SK-N-SH (cell line): ENCODE results near the gene TRABD2A. TPM values are rescaled to one million over a fixed set of nuclear protein-coding genes. Genes with fewer than 3 reads are reported as not detected.

Experiments
- CTCF ChIA-PET: fragments of 300-600, 350-600 bp; formaldehyde crosslinking; extraction: SDS; loops from one replicate; lab custom pipeline; 2021; lab: Yijun Ruan, JAX
- POLR2A ChIA-PET: fragments of 350-600 bp; sonication (Branson Sonifier 250); formaldehyde crosslinking; extraction: SDS; loops from one replicate; lab custom pipeline; 2020; ENCODE audit warnings: antibody characterized with exemption, inconsistent platforms; lab: Yijun Ruan, JAX
- DNase-seq: peaks from one replicate; pipeline ENCODE4 v3.0.0; 2012
- H2AFZ ChIP-seq: fragments of 200-600 bp; sonication (generic); 2 replicates; pipeline ENCODE4 v1.8.1; 2016; ENCODE audit warnings: antibody characterized with exemption, mild to moderate bottlenecking, low read depth
- H3F3A ChIP-seq: fragments of 200-600 bp; sonication (generic); replicated peaks from 2 replicates; pipeline ENCODE3; 2016; ENCODE audit warnings: antibody characterized with exemption, mild to moderate bottlenecking; ENCODE audit not compliant: insufficient read depth
- H3K27ac ChIP-seq, 2 experiments: fragments of 200-500 bp in 1 of 2; fragments of 200-600 bp in 1 of 2; sonication (Bioruptor generic) in 1 of 2; sonication (generic), shearing (Covaris generic) in 1 of 2; 2 replicates each; pipeline versions ENCODE4 v1.5.1 to v1.6.1; 2014 to 2016; ENCODE audit warnings: low read depth in 2 of 2, inconsistent platforms in 1 of 2, low read length in 1 of 2, mild to moderate bottlenecking in 1 of 2, mixed read lengths in 1 of 2
- H3K27me3 ChIP-seq: fragments of 200-600 bp; sonication (generic), shearing (Covaris generic); 2 replicates; pipeline ENCODE4 v1.6.1; 2016; ENCODE audit warnings: mixed run types; ENCODE audit not compliant: insufficient read depth
- H3K36me3 ChIP-seq, 2 experiments: fragments of 200-500 bp in 1 of 2; fragments of 200-600 bp in 1 of 2; sonication (Bioruptor generic) in 1 of 2; sonication (generic) in 1 of 2; replicated peaks in 1 of 2; 2 replicates each; pipeline versions ENCODE3 to v1.5.1; 2014 to 2016; ENCODE audit warnings: low read length in 1 of 2, mild to moderate bottlenecking in 1 of 2; ENCODE audit not compliant: insufficient read depth in 2 of 2, control insufficient read depth in 1 of 2
- H3K4me1 ChIP-seq, 2 experiments: fragments of 200-500 bp in 1 of 2; fragments of 200-600 bp in 1 of 2; sonication (Bioruptor generic) in 1 of 2; sonication (generic), shearing (Covaris generic) in 1 of 2; 2 replicates each; pipeline versions ENCODE4 v1.5.1 to v1.6.1; 2014 to 2016; ENCODE audit warnings: low read depth in 1 of 2, low read length in 1 of 2, mixed run types in 1 of 2; ENCODE audit not compliant: insufficient read depth in 2 of 2, control insufficient read depth in 1 of 2
- H3K4me2 ChIP-seq: fragments of 200-600 bp; sonication (generic), shearing (Covaris generic); 2 replicates; pipeline ENCODE4 v1.6.1; 2017; ENCODE audit warnings: mixed run types
- H3K4me3 ChIP-seq, 2 experiments: fragments of 200-500 bp in 1 of 2; fragments of 200-600 bp in 1 of 2; sonication (Bioruptor generic) in 1 of 2; sonication (generic), shearing (Covaris generic) in 1 of 2; 2 replicates each; pipeline versions ENCODE4 v1.5.1 to v1.8.1; 2014 to 2016; ENCODE audit warnings: low read depth in 2 of 2, inconsistent platforms in 1 of 2, low read length in 1 of 2, mild to moderate bottlenecking in 1 of 2, mixed read lengths in 1 of 2, moderate library complexity in 1 of 2
- H3K79me2 ChIP-seq: fragments of 200-600 bp; sonication (generic); 2 replicates; pipeline ENCODE4 v1.8.1; 2017; ENCODE audit warnings: mild to moderate bottlenecking; ENCODE audit not compliant: insufficient read depth
- H3K9ac ChIP-seq: fragments of 200-600 bp; sonication (generic); 2 replicates; pipeline ENCODE4 v1.6.1; 2017; ENCODE audit warnings: mixed run types
- H3K9me2 ChIP-seq: fragments of 200-600 bp; sonication (generic); 2 replicates; pipeline ENCODE4 v1.6.1; 2017; ENCODE audit warnings: mixed run types
- H3K9me3 ChIP-seq: fragments of 200-600 bp; sonication (generic); 2 replicates; pipeline ENCODE4 v1.6.1; 2017; ENCODE audit warnings: mixed run types, mild to moderate bottlenecking, moderate library complexity
- H4K20me1 ChIP-seq: fragments of 200-600 bp; sonication (generic); 2 replicates; pipeline ENCODE4 v1.6.1; 2017; ENCODE audit warnings: mild to moderate bottlenecking, mixed run types; ENCODE audit not compliant: insufficient read depth
- ELF1 ChIP-seq: IDR thresholded peaks from 2 replicates; pipeline ENCODE4 v1.4.0; 2012
- EP300 ChIP-seq, 2 experiments: IDR thresholded peaks; 2 replicates each; pipeline versions ENCODE4 v1.4.0 to v1.6.1; 2012; ENCODE audit warnings: borderline replicate concordance in 1 of 2, low read depth in 1 of 2, low read length in 1 of 2
- FOSL2 ChIP-seq: IDR thresholded peaks from 2 replicates; pipeline ENCODE4 v1.4.0; 2012; ENCODE audit warnings: low read depth, mild to moderate bottlenecking, moderate library complexity, borderline replicate concordance
- JUND ChIP-seq: IDR thresholded peaks from 2 replicates; pipeline ENCODE4 v1.4.0; 2012
- MEF2A ChIP-seq: IDR thresholded peaks from 2 replicates; pipeline ENCODE4 v1.4.0; 2012; ENCODE audit warnings: low read depth, borderline replicate concordance
- MXI1 ChIP-seq: IDR thresholded peaks from 2 replicates; pipeline ENCODE4 v1.6.1; 2012; ENCODE audit warnings: mild to moderate bottlenecking, low read depth, low read length, improper control_type of control experiment
- NFIC ChIP-seq: IDR thresholded peaks from 2 replicates; pipeline ENCODE4 v1.4.0; 2012; ENCODE audit warnings: borderline replicate concordance
- NRF1 ChIP-seq: IDR thresholded peaks from 2 replicates; pipeline ENCODE4 v1.6.1; 2012; ENCODE audit warnings: low read depth, mild to moderate bottlenecking, low read length
- RFX5 ChIP-seq: IDR thresholded peaks from 2 replicates; pipeline ENCODE4 v1.6.1; 2012; ENCODE audit warnings: mild to moderate bottlenecking, improper control_type of control experiment, low read length
- SIN3A ChIP-seq: IDR thresholded peaks from 2 replicates; pipeline ENCODE4 v1.6.1; 2012; ENCODE audit warnings: low read depth, mild to moderate bottlenecking, low read length, moderate library complexity, borderline replicate concordance
- polyA plus RNA-seq, 3 experiments: library from polyadenylated mRNA; depleted of rRNA; stranded (reverse); fragments of >200 nt; gene quantifications; 2 replicates each; pipeline ENCODE4 v1.2.3, GENCODE V29; 2012
- TF ChIP-seq, protein P1 (sequence below): IDR thresholded peaks from 2 replicates; pipeline ENCODE4 v1.4.0; 2012; ENCODE audit warnings: low read depth, borderline replicate concordance
- TF ChIP-seq, protein P2 (sequence below): IDR thresholded peaks from 2 replicates; pipeline ENCODE4; 2012
- TF ChIP-seq, protein P3 (sequence below): IDR thresholded peaks from 2 replicates; pipeline ENCODE4 v1.6.1; 2012; ENCODE audit warnings: mild to moderate bottlenecking, low read depth, low read length, moderate library complexity

The TRABD2A gene
- polyA plus RNA-seq, 1 of the 3 experiments (the other 2 are of a cell fraction) = 3.0 TPM

DNA sequence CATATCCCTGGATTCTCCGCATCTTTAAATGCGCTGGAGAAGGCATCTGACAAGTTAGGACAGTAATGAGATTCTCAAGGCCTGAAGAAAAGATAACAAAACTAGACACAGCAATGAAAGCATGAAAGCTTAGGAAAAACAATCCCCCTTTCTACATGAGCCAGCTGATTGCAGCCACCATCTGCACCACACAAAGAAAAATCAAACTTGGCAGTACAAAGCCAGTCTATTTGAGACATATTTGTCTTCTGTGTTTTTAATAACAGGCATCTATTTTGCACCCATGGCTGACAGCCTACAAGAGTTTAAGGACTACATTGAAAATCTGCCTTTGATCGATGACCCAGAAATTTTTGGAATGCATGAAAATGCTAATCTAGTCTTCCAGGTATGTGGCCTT lies 83.6 kb downstream of the TRABD2A start (continued):
- TF ChIP-seq, protein P1, sequence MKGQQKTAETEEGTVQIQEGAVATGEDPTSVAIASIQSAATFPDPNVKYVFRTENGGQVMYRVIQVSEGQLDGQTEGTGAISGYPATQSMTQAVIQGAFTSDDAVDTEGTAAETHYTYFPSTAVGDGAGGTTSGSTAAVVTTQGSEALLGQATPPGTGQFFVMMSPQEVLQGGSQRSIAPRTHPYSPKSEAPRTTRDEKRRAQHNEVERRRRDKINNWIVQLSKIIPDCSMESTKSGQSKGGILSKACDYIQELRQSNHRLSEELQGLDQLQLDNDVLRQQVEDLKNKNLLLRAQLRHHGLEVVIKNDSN = no peak

DNA sequence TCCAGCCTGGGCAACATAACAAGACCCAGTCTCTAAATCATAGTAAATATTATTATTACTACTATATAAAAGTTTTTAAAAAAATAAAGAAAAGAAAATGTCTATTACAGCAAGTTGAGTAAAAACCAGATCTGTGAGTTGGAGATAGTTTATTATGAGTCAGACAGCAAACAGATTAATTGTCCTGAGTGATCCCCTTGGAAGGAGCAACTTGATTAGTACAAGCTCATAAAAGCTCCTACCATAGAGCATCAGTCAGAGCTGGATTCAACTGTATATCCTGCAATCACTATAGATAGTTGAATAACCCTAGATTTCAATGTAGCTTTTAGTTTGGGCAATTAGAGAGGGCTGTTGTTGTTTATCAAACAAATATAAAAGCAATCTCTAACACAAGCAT lies 84.1 kb downstream of the TRABD2A start:
- H3K9me2 ChIP-seq = no peaks in the 10 kb centered on the region
- no peaks in the 10 kb centered on the region for H3K36me3 ChIP-seq
- no peaks in the 10 kb centered on the region for H3K4me1 ChIP-seq
- no peak overlapping the region for H3K27ac ChIP-seq
- H4K20me1 ChIP-seq = no peaks in the 10 kb centered on the region
- ChIA-PET CTCF (interaction anchor here (0.7 to 1.6 kb wide), 2 partner anchors 26 to 637 kb away, joined by 3 to 4 read pairs; no protein-coding TSS in a partner anchor), POLR2A (no interaction called here)
- no peak for TF ChIP-seq RFX5
- TF ChIP-seq FOSL2 = no peak
- TF ChIP-seq JUND = no peak
- TF ChIP-seq, protein P2, sequence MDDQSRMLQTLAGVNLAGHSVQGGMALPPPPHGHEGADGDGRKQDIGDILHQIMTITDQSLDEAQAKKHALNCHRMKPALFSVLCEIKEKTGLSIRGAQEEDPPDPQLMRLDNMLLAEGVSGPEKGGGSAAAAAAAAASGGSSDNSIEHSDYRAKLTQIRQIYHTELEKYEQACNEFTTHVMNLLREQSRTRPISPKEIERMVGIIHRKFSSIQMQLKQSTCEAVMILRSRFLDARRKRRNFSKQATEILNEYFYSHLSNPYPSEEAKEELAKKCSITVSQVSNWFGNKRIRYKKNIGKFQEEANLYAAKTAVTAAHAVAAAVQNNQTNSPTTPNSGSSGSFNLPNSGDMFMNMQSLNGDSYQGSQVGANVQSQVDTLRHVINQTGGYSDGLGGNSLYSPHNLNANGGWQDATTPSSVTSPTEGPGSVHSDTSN = no peak
- TF ChIP-seq ELF1 = no peak
- TF ChIP-seq NFIC = no peak
- no peak for TF ChIP-seq NRF1
- no peak for TF ChIP-seq MEF2A
- no peak for TF ChIP-seq SIN3A
- no peak for TF ChIP-seq EP300 (IDR thresholded peaks at IDR 0.05; ENCODE audit: borderline replicate concordance in 1 of 2, low read depth in 1 of 2, low read length in 1 of 2)
- TF ChIP-seq MXI1 = no peak
- TF ChIP-seq, protein P3, sequence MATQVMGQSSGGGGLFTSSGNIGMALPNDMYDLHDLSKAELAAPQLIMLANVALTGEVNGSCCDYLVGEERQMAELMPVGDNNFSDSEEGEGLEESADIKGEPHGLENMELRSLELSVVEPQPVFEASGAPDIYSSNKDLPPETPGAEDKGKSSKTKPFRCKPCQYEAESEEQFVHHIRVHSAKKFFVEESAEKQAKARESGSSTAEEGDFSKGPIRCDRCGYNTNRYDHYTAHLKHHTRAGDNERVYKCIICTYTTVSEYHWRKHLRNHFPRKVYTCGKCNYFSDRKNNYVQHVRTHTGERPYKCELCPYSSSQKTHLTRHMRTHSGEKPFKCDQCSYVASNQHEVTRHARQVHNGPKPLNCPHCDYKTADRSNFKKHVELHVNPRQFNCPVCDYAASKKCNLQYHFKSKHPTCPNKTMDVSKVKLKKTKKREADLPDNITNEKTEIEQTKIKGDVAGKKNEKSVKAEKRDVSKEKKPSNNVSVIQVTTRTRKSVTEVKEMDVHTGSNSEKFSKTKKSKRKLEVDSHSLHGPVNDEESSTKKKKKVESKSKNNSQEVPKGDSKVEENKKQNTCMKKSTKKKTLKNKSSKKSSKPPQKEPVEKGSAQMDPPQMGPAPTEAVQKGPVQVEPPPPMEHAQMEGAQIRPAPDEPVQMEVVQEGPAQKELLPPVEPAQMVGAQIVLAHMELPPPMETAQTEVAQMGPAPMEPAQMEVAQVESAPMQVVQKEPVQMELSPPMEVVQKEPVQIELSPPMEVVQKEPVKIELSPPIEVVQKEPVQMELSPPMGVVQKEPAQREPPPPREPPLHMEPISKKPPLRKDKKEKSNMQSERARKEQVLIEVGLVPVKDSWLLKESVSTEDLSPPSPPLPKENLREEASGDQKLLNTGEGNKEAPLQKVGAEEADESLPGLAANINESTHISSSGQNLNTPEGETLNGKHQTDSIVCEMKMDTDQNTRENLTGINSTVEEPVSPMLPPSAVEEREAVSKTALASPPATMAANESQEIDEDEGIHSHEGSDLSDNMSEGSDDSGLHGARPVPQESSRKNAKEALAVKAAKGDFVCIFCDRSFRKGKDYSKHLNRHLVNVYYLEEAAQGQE = no peak
- no peak overlapping the region for H3K9ac ChIP-seq
- H3F3A ChIP-seq = no peaks in the 10 kb centered on the region
- H3K27me3 ChIP-seq = no peaks in the 10 kb centered on the region; the same call in 1 of the 2 replicates
- H3K4me2 ChIP-seq = no peak overlapping the region
- H3K4me3 ChIP-seq = no peak overlapping the region
- DNase-seq = no peak
- H2AFZ ChIP-seq = no peak overlapping the region
- no peaks in the 10 kb centered on the region for H3K9me3 ChIP-seq
- H3K79me2 ChIP-seq = no peaks in the 10 kb centered on the region
